Activated effector memory CD4-positive, alpha-beta T cell treated with anti-CD3 and anti-CD28 coated beads, Interleukin-2, amount 50 U/mL, for 16 hours (primary cell): ENCODE measurements around the gene PRDM2.
"Not testable (repeated sequence)": the region's sequence is repeated elsewhere in the genome, so short reads cannot be mapped to it uniquely, and the experiment has no call there.

Experiments
- DNase-seq: peaks from one replicate; pipeline ENCODE4 v3.0.0-alpha.2; 2020

The PRDM2 gene, protein sequence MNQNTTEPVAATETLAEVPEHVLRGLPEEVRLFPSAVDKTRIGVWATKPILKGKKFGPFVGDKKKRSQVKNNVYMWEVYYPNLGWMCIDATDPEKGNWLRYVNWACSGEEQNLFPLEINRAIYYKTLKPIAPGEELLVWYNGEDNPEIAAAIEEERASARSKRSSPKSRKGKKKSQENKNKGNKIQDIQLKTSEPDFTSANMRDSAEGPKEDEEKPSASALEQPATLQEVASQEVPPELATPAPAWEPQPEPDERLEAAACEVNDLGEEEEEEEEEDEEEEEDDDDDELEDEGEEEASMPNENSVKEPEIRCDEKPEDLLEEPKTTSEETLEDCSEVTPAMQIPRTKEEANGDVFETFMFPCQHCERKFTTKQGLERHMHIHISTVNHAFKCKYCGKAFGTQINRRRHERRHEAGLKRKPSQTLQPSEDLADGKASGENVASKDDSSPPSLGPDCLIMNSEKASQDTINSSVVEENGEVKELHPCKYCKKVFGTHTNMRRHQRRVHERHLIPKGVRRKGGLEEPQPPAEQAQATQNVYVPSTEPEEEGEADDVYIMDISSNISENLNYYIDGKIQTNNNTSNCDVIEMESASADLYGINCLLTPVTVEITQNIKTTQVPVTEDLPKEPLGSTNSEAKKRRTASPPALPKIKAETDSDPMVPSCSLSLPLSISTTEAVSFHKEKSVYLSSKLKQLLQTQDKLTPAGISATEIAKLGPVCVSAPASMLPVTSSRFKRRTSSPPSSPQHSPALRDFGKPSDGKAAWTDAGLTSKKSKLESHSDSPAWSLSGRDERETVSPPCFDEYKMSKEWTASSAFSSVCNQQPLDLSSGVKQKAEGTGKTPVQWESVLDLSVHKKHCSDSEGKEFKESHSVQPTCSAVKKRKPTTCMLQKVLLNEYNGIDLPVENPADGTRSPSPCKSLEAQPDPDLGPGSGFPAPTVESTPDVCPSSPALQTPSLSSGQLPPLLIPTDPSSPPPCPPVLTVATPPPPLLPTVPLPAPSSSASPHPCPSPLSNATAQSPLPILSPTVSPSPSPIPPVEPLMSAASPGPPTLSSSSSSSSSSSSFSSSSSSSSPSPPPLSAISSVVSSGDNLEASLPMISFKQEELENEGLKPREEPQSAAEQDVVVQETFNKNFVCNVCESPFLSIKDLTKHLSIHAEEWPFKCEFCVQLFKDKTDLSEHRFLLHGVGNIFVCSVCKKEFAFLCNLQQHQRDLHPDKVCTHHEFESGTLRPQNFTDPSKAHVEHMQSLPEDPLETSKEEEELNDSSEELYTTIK (N-terminal part only)

DNA sequence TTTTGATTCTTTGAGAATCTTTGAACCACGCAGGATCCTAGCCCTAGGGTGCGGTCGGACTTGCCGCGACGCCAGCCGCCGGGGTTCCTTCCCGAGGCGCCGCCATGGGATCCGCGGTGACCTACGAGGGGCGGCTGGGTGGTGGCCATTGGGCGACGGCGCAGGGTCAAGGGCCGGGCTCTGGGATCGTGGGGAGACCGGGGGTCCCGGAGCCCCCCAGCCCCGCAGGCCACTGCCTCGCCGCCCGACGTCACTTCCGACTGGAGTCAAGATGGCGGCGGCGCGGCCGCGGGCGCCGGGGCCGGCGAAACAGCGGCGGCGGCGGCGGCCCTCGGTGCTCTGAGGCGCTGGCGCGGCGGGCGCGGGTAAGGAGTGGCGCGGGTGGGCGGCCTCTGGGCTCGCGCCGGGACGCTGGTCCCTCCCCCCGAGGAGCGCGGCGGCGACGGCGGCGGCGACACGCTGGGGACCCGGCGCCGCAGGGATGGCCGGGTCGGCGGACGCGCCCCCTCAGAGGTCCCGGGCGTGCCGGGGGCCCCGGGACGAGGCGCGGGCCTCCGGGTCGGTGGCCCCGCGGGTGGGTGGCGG is at the start of gene PRDM2:
Gene PRDM2 (plus strand): TSS at position 253 of the 585 bp plus-strand sequence. CDS start 15,418 bp downstream, outside the sequence.
- DNase-seq, result peak; percentile 87

DNA sequence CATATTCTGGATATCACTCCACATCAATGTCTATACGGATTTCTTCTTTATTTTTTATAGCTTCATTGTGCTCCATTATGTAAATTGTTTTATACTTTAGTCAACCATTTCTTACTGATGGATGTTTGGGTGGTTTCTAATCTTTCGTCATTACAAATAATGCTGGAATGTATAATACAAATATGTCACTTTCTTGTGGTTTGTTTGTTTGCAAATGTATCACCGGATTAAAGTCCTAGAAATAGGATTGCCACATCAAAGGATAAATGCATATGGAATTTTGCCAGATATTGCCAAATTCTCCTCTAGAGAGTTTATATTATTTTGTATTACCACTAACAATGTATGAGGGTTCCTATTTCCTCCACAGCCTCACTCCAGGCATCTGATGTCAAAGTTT is 48.7 kb upstream of the PRDM2 start:
- no peak for DNase-seq

DNA sequence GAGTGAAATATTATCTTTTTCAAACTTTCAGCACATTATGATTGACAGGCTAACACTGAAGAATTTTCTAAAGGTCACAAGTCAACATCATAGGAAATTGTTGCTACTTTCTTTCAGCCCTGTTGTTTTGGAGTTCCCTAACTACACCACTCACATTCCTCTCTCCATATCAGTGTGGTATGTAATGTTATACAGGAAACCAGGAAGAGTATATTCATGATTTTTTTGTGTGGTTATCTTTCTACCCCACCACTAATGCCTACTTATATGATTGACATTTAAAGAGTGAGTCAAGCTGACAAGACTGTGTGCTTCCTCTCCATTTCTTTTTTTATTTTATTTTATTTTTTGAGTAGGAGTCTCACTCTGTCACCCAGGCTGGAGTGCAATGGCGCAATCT is 47.8 kb upstream of the PRDM2 start:
- no peak for DNase-seq

DNA sequence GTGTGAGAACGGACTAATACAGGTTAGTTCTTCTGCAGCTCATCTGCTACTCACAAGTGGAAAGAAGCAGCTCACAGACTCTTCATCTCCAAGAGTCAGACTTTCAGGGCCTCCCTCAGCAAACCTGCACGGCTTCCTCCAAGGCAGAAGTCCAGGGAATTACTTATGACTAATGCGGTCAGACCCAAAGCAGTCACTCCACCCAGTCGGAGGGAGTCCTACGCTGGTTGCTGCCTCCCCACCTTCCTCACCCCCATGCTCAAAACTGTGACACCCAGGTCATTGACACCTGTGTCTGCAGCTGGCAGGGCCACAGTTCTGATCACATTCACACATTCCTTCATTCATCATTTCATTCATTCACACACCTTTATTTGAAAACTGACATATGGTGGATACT is 38.4 kb upstream of the PRDM2 start:
- DNase-seq, result no peak

DNA sequence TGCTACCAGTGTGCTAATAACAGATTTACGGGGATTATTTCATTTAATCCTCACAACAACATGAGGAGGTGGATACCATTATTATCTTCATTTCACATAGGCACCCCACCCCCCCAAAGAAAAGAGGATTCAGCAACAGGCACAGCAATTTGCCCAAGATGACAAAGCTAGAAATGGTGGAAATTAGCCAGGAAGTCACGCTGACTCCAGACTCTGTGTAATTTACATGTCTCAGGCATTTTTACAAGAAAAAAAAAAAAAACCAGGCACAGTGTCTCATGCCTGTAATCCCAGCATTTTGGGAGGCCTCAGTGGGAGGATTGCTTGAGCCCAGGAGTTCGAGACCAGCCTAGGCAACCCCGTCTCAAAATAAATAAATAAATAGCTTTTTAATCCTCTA is 37.5 kb upstream of the PRDM2 start:
- DNase-seq, result no peak

DNA sequence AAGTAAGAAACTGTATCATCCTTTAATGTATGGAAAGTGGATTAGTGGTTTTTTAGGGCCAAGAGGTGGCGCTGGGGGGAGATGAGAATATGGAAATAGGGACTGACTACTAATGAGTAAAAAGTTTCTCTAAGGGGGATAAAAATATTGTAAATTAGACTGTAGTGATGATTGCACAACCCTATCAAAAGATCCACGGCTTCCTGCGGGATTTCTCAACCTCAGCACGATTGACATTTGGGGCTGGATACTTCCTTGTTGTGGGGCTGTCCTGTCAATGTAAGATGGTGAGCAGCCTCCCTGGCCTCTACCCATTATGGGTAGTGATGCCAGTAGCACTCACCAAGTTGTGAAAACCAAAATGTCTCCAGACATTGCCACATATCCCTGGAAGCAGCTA is 36.0 kb upstream of the PRDM2 start:
- DNase-seq, result no peak

DNA sequence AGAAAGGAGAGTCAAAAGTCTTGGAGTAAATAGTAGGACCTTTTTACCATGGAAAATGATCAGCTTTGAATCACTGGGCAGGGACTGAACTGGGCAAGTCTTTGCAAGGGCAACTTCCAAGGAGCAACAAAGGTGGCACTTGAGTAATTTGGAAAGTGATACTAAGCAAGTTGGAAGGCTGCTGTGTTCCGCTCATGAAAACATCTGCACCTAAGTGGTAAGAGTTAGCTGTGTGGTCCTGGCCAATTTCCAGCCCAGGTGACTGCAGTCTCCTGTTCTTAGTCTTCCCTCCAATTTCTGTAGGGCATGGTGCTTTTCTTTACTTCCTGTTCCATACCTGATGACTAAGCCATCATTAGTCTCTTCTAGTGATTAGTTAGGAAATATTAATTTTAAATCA is 35.5 kb upstream of the PRDM2 start:
- DNase-seq, result no peak

DNA sequence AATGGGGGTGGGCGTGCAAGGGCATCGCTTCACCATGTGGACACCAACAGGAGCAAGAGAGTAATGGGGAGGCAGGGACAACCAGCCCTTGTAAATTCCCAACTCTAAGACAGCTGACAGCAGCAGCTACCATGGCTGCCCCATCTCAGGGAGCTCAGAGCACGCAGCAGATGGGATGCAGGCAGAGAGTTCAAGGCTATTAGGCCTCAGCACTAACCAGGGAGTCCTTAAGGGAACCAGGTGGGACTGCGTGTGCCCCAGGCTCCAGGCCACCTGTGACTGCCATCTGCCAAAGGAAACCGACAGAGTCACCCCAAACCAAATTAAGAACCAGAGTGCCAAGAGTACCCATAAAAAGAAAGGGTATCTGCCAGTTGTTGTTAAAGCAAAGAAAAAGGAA is 33.7 kb upstream of the PRDM2 start:
- DNase-seq, result no peak

DNA sequence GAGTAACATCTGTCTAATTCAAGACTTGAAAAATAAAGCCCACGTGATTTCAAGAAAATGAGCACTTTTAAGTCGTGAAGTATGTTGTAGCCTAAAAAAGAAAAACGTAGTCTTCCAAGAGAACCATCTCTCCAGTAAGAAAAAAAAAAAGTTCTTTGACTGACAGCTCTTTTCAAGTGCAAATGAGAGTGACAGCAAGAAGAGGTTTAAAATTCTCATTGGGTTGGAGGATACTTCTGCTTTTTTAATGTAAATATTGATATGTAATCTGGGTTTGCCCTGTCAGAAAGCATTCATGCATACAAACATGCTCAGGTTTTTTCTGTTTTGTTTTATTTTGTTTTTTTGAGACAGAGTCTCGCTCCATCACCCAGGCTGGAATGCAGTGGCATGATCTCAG is 32.3 kb upstream of the PRDM2 start:
- no peak for DNase-seq

DNA sequence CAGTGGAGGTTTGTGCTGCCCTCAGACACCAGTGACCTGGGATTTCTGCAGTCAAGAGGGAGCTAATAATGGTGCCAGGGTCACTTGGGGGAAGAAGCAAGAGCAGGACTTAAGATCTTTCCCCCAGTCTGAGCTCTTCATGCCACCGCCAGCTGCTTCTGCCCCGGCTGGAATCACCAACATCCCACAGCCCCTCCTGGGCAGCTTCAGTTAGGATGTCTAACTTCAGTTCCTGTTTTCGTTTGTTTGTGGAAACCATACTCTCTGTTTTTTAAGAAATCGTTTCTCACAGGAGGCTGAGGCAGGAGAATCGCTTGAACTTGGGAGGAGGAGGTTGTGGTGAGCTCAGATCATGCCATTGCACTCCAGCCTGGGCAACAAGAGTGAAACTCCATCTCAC is 25.6 kb upstream of the PRDM2 start:
- no peak for DNase-seq

DNA sequence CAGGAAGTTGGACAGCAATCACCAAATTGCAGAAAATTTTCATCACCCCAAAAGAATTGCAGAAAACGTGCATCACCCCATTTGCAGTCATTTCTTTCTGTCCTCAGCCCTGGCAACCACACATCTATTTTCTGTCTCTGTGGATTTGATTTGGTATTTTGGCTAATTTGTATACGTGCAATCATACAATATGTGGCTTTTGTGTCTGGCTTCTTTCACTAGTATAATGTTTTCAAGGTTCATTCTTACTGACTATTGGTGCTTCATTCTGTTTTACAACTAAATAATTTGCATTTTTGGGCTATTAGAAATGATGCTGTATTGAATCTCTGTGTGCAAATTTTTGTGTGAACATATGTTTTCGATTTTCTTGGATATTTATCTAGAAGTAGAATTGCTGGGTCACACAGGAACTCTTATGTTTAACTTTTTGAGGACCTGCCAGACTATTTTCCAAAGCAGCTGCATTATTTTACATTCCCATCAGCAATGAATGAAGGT is 24.8 kb upstream of the PRDM2 start:
- DNase-seq, result no peak

DNA sequence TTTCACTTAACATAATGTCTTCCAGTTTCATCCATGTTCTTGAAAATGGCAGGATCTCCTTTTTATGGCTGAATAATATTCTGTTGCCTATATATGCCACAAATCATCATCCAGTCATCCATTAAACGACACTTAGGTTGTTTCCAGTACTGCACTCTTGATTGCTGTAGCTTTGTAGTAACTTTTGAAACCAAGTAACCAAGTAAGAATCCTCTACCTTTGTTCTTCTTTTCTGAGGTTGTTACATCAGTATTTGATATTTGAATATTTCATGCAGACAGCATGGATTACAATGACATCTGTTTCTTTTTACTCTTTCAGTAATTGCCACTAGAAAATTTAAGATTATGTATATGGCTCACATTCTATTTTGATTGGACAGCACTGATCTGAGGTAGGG is 22.1 kb upstream of the PRDM2 start:
- DNase-seq, result no peak

DNA sequence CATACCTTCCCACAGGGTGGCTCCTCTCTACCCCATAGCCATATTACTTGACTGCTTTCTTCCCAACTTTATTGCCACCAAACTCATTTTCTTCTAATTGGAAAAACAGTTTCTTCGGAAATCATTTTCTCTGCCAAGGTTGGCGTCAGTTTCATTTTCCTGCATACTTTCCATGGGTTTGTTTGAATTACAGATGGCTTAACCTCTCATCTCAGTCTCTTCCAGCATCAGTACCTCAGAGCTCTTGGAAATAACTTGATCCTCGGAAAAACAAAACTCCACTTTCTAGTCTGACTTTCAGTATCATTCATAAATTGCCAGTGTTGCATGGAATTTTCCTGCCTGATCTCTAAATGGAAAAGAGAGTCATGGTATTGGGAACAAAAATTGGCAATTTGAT is 20.3 kb upstream of the PRDM2 start:
- DNase-seq, result no peak

DNA sequence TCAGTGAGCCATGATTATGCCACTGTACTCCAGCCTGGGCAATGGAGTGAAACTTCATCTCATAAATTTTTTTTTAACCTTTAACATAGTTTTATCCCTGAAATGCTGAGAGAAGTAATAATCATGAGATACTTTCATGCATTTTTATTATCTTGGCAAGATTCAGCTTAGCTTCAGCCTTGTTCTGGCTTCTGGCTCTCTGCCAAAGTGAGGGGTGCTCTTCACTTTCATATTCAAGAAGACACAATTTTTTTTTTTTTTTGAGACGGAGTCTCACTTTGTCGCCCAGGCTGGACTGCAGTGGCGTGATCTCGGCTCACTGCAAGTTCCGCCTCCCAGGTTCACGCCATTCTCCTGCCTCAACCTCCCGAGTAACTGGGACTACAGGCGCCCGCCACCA is 19.4 kb upstream of the PRDM2 start:
- DNase-seq, result not testable (repeated sequence)

DNA sequence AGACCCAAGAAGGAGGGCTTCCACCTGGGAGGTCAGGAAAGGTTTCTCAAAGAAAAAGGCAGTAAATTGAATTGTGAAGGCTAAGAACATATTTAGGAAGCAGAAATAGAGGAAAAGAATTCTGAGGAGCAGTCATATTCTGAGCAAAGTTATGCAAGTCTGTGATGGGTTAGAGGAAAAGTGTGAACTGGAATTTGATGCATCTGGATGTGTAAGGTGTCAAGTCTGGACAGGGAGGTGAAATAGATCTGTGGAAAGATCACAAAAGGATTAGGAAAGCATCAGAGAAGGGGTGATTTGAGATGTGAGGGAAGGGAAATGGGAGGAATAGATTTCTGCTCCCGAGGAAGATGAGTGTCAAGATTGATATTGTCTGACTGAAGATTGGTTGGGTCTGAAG is 18.1 kb upstream of the PRDM2 start:
- DNase-seq, result no peak

DNA sequence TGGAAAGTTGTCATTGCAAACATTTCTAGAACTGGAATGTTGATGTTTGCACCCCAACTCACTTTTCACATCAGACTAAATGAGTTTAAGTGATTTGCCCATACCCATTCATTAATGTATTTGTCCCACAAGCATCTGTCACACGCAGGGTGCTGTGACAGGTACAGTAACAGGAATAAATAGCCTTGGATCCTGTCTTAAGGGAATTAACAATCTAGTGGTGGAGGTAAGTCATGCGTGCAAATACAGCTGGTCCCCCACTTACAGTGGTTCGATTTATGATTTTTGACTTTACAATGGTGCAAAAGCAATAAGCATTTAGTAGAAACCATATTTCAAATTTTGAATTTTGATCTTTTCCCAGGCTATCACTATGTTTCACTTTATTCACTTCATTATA is 17.5 kb upstream of the PRDM2 start:
- no peak for DNase-seq

DNA sequence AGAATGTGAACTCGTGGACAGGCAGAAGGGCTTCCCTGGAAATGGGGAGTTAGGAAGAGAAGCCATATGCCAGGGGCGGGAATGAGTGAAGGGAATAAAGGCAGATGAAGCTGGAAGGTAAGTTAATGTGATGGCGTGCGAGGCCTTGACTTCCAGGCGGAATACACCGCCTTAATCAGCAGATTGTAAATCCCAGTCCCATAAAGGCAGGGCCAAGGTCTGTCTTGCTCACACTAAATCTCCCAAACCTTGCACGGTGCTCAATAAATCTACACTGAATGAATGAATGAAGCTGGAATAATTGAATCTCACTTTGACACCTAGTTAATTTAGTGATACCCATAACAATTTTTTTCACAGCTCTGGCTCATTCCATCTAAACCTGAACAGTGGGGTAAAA is 16.8 kb upstream of the PRDM2 start:
- DNase-seq, result no peak

DNA sequence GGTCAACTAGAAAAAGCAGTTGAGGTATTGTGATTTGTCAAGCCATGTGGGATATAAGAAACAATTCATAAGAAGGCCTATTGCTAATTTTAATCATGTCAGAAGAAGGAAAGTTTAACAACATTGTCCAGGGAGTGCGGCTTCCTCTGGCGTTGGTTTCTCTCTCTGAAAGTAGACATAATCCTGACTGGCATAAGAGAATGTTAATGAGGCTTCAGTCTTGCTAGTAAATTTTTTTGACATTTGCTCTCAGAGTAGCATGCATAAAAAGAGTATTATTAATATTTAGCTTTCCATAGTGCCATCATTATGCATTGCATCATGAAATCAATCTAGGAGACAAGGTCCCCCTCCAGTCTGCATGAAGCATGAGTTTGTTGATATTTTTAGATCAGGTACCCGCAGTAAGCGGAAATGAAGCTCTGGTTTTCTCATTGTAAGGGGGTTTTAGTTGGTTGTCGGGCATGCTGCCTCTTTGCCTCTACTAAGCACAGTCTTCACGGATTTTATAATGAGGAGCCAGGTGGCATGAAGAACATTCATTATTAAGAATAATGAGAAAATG is 12.8 kb upstream of the PRDM2 start:
- no peak for DNase-seq

DNA sequence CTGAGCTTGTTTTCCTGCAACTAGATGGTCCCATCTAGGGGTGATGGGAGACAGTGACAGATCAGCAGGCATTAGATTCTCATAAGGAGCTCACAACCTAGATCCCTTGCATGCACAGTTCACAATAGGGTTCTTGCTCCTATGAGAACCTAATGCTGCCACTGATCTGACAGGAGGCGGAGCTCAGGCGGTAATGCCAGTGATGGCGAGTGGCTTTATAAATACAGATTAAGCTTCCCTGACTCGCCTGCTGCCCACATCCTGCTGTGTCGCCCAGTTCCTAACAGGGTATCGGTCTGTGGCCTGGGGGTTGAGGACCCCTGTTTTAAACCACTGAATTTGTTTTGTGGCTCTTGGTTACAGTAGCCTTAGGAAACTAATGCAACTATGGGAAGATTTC is 6.9 kb upstream of the PRDM2 start:
- DNase-seq, result not testable (repeated sequence)

DNA sequence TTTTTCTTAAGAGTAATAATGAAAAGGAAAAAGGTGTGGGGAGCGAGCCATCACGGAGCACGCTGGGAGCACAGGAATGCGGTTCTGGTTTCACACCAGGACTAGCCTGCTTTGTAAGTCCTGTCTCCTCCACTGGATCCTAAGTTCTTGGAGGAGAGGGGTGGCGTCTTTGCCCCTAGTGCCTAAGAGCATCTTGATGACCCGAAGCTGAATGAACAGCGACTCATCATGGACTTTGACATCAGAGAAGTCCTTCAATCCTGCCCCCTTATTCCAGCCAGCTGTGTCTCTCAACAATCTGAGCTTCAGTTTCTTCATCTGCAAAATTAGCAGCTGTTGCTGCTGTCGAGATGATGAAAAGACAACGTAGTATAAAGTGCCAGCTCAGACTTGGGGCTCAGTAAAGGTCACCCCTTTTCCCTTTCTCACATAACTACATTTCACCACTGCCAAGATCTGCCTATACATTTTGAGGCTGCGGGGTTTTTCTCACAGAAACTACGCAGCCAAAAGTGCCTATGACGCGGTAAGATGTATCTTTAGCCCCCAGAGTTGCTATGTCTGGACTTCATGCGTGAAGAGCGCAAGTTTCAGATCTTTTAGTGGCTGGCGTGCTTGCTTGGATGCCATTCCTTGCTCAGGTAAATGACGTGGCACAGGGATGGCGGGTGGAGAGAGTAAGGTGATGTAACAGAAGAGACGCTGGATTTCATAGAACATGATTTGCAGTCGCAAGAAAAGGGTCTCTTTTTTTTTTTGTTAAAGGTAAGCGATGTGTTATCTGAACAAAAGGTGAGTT is 4.9 kb upstream of the PRDM2 start:
- no peak for DNase-seq

DNA sequence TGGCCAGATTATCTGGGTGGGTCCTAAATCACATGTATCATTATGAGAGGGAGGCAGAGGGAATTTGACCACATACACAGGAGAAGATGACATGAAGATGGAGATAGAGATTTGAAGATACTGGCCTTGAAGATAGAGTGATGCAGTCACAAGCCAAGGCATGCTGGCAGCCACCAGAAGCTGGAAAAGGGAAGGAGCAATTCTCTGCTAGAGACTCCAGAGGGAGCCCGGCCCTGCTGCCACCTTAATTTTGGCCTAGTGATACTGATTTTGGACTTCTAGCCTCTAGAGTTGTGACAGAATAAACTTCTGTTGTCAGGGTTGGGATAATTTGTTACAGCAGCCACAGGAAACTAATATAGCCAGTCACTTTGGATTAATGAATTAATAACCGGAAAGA is 2.2 kb upstream of the PRDM2 start:
- no peak for DNase-seq

DNA sequence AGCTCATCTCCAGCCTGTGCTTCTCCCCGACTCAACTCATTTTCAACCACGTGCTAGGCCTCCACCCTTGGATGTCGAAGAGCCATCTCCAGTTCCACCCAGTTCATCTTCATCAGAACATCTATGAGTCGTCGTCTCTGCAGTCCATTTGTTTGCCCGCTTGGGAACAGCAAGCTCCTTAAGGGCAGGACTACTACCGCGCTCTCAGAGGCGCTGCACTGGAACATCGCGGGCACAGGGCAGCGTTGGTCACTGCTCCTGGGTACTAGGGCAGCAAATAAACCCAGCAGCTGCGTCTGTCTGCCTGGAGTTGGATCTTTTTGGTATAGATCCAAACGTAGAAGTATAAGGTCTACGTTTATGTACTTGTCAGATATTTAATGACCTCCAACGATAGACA is 478 bp upstream of the PRDM2 start:
- DNase-seq, result peak; percentile 65
